Measurements from ENCODE around the gene CCPG1.
A peak's percentile ranks its signal among the peaks of the same experiment; 100 is the strongest.
"Not testable (repeated sequence)": the region's sequence is repeated elsewhere in the genome, so short reads cannot be mapped to it uniquely, and the experiment has no call there.

Gene CCPG1

GRCh38 chr15:55420171-55420866, 12.2 kb upstream of the CCPG1 start:
- TF ChIP-seq CTCF (conservative IDR thresholded peaks at IDR 0.05; ENCODE audit: control insufficient read depth, insufficient read depth, low read depth, low read length), result no peak
- no peak for DNase-seq (ENCODE audit: low read depth)
- H3K4me3 ChIP-seq (ENCODE audit: control insufficient read depth, low read depth, low read length), result no peak overlapping the region

- not testable (repeated sequence) for DNase-seq (ENCODE audit: low read depth); H3K4me3 ChIP-seq (ENCODE audit: control insufficient read depth, low read depth, low read length)
These were observed 9.5 kb upstream of the CCPG1 start for GRCh38 chr15:55417678-55418077.

GRCh38 chr15:55408976-55409375, 817 bp upstream of the CCPG1 start:
- H3K4me3 ChIP-seq (ENCODE audit: control insufficient read depth, low read depth, low read length), result peak overlapping the region; percentile 80
- DNase-seq (ENCODE audit: low read depth), result not testable (repeated sequence)

GRCh38 chr15:55407498-55408011, 604 bp downstream of the CCPG1 start:
- DNase-seq (ENCODE audit: low read depth), result peak; percentile 46
- peak overlapping the region; percentile 80 for H3K4me3 ChIP-seq (ENCODE audit: control insufficient read depth, low read depth, low read length)
- no peak for TF ChIP-seq CTCF (conservative IDR thresholded peaks at IDR 0.05; ENCODE audit: control insufficient read depth, insufficient read depth, low read depth, low read length)

- no peak overlapping the region for H3K4me3 ChIP-seq (ENCODE audit: control insufficient read depth, low read depth, low read length)
- TF ChIP-seq CTCF (conservative IDR thresholded peaks at IDR 0.05; ENCODE audit: control insufficient read depth, insufficient read depth, low read depth, low read length), result no peak
- DNase-seq (ENCODE audit: low read depth), result peak; percentile 18
These were observed 4.6 kb downstream of the CCPG1 start for GRCh38 chr15:55403531-55403930.

- no peak for DNase-seq (ENCODE audit: low read depth)
- H3K4me3 ChIP-seq (ENCODE audit: control insufficient read depth, low read depth, low read length), result no peak overlapping the region
- TF ChIP-seq CTCF (conservative IDR thresholded peaks at IDR 0.05; ENCODE audit: control insufficient read depth, insufficient read depth, low read depth, low read length), result no peak
These were observed 5.5 kb downstream of the CCPG1 start for GRCh38 chr15:55402707-55403106.

- H3K4me3 ChIP-seq (ENCODE audit: control insufficient read depth, low read depth, low read length), result no peak overlapping the region
- DNase-seq (ENCODE audit: low read depth), result no peak
- no peak for TF ChIP-seq CTCF (conservative IDR thresholded peaks at IDR 0.05; ENCODE audit: control insufficient read depth, insufficient read depth, low read depth, low read length)
These were observed 6.3 kb downstream of the CCPG1 start for GRCh38 chr15:55401786-55402246.

- H3K4me3 ChIP-seq (ENCODE audit: control insufficient read depth, low read depth, low read length); DNase-seq (ENCODE audit: low read depth): not testable (repeated sequence)
These were observed 8.1 kb downstream of the CCPG1 start for GRCh38 chr15:55400050-55400449.
